Small intestine (tissue), 7 donors: ENCODE results near the gene P4HA3. TPM values are rescaled to one million over a fixed set of nuclear protein-coding genes. Genes with fewer than 3 reads are reported as not detected.
A peak's percentile ranks its signal among the peaks of the same experiment; 100 is the strongest.

ENCODE experiments used
- DNase-seq, 2 donors: peaks; one replicate each; pipeline versions ENCODE4 v3.0.0 to v3.0.0-alpha.2; 2013
- FAIRE-seq: peaks from 2 replicates; lab custom pipeline; 2012; peaks lifted over from hg19 to GRCh38; lab: Jason Lieb, UNC
- H3K27ac ChIP-seq, 3 donors: one replicate each; pipeline ENCODE4 v1.5.1; 2013; ENCODE audit warnings: low read length in 2 of 3, mild to moderate bottlenecking in 2 of 3, control low read depth in 1 of 3, inconsistent platforms in 1 of 3, low read depth in 1 of 3, moderate library complexity in 1 of 3
- H3K27me3 ChIP-seq, 3 donors: one replicate each; pipeline ENCODE4 v1.6.1; 2013; ENCODE audit warnings: low read length in 3 of 3, inconsistent platforms in 1 of 3; ENCODE audit not compliant: control insufficient read depth in 3 of 3, insufficient read depth in 3 of 3
- H3K36me3 ChIP-seq, 3 donors: one replicate each; pipeline ENCODE4 v1.6.1; 2013; ENCODE audit warnings: low read length in 3 of 3, inconsistent platforms in 1 of 3, low read depth in 1 of 3, mild to moderate bottlenecking in 1 of 3, moderate library complexity in 1 of 3; ENCODE audit not compliant: control insufficient read depth in 3 of 3, insufficient read depth in 2 of 3
- H3K4me1 ChIP-seq, 3 donors: one replicate each; pipeline ENCODE4 v1.6.1; 2013; ENCODE audit warnings: low read length in 2 of 3, inconsistent platforms in 1 of 3, low read depth in 1 of 3, mild to moderate bottlenecking in 1 of 3, moderate library complexity in 1 of 3; ENCODE audit not compliant: control insufficient read depth in 3 of 3, insufficient read depth in 2 of 3
- H3K4me3 ChIP-seq, 3 donors: one replicate each; pipeline ENCODE4 v1.5.1; 2013; ENCODE audit warnings: low read length in 3 of 3, control low read depth in 1 of 3, inconsistent platforms in 1 of 3, low read depth in 1 of 3, mild to moderate bottlenecking in 1 of 3, moderate library complexity in 1 of 3
- H3K9me3 ChIP-seq, 2 donors: one replicate each; pipeline ENCODE4 v1.6.1; 2013; ENCODE audit warnings: low read depth in 1 of 2, low read length in 1 of 2; ENCODE audit not compliant: control insufficient read depth in 2 of 2, insufficient read depth in 1 of 2
- WGBS, 3 donors: extraction: QIAGEN DNeasy Blood & Tissue Kit; methylation state at CpG; one replicate each; pipeline ENCODE4 v1.1.7; 2013; 5-methylcytosine and 5-hydroxymethylcytosine counted together
- polyA plus RNA-seq, 4 donors: library from polyadenylated mRNA; stranded (reverse) in 3 of 4; unstranded in 1 of 4; fragments of 200-250 nt in 3 of 4; fragments of 120-200 nt in 1 of 4; gene quantifications; one replicate each; pipeline versions ENCODE4 v1.2.1 to v1.2.3, GENCODE V29; 2013
- donor health status: healthy with polysubstance abuse.
- donor health status: control.
- donor health status: control.
- donor health status: Bipolar disorder and iron deficiency.
- donor health status: healthy.

Gene P4HA3
- polyA plus RNA-seq, 4 donors, result 0.53 to 0.66 TPM; not detected in 2

DNA sequence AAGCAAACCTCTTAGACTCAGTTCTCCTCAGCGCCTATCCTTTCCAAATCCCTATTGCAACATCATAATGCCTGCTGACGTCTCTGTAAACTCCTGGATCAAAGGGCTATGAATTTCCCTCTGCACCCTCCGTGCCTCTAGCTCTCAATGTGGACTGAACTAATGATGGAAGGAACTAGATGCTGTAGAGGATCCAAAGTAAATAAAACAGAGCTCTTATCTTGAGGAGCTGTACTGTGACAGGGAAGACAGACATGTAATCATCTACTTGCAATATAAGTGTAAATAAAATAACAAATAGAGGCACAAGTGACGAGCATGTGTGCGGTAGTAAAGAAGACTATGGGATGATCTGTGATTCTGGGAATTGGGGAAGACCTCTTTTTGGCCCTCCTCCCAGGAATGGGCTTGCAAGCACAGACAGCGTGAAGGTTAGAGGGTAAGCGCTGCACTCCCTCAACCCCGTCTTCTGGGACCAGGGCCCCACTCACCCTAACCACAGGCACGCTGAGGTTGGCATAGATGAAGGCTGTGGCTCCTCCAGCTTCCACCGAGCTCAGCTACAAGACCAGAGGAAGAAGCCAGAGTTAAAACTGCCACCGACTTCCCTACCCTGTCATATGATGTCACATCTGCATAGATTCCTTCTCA, 42.2 kb downstream of the P4HA3 start:
- H3K4me1 ChIP-seq, result no peaks in the 10 kb centered on the region
- FAIRE-seq, result no peak
- WGBS, 3 donors, result 46 to 60% (median 52%) methylated on average over 11 of the region's 11 CpGs

DNA sequence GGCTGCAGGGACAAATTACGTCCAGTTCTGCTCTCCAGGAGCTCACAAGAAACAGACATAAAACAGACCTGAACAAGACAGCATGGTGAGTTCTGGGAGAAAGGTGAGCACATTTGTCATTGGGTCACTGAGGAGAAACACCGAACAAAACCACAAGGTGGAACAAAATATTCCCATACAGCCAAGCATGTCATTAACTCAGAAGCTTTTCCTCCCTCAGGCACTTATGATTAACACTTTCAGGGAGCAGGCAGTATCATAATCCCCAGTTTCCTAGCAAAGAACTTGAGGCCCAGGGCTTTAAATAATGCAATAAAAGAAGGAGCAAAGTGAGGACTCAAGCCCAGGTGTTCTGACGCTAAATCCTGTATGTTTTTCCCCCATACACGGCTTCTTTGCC, 43.0 kb downstream of the P4HA3 start:
- Histone ChIP-seq H3K4me3 (no peak overlapping the region), H3K36me3 (no peaks in the 10 kb centered on the region), H3K9me3 (no peaks in the 10 kb centered on the region), H3K4me1 (no peaks in the 10 kb centered on the region), H3K27ac (no peak overlapping the region), H3K27me3 (no peaks in the 10 kb centered on the region)
- 43 to 63% (median 49%) methylated on average over 4 of the region's 4 CpGs for WGBS, 3 donors
- DNase-seq (peak in 1 of 2 donors; percentile 8), FAIRE-seq (no peak)

More for the DNA sequence above, 42.2 kb downstream of the P4HA3 start:
- Histone ChIP-seq H3K27ac (no peak overlapping the region), H3K36me3 (no peaks in the 10 kb centered on the region), H3K9me3 (no peaks in the 10 kb centered on the region), H3K27me3 (no peaks in the 10 kb centered on the region), H3K4me3 (no peak overlapping the region)
- peak in 1 of 2 donors; percentile 8 for DNase-seq

DNA sequence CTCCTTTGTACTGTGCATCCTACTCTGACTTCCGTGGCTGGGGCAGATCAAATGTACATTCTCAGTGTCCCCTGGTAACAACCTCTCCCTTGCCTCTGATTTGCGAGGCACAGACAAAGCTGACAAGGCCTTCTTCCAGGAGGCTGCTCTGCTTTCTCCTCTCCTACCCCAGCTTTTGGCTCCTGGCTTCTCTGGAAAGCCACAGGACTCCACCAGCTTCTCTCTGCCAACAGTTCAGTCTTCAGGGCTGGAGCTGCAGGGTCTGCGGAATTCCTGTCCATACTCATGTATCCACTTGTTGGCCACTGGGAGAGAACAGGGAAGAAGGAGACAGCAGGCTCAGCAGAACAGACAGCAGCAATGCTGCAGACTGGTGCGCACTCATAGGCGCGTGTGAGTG, 44.4 kb downstream of the P4HA3 start:
- DNase-seq, result no peak
- no peak for FAIRE-seq
- Histone ChIP-seq H3K4me3 (no peak overlapping the region), H3K36me3 (no peaks in the 10 kb centered on the region), H3K27ac (no peak overlapping the region), H3K4me1 (no peaks in the 10 kb centered on the region), H3K27me3 (no peaks in the 10 kb centered on the region), H3K9me3 (no peaks in the 10 kb centered on the region)
- 87 to 93% (median 90%) methylated on average over 6 of the region's 6 CpGs for WGBS, 3 donors

DNA sequence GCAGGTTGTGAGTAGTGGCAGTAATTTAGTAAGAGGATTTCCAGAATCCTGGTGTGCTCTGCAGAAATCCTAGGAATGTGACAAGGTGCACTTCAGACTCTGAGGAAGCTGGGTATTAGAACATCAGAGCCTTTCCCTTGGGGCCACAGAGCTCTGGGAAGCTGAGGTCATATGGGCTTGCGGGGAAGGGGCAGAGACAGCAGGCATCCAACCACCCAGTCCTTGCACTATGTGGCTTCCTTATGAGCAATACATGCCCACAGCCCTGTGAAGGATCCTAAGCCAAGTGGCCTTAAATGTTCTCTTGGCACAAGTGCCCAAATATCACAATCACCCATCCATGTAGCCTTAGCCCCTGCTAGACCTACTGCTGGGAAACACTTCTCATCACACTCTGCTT, 46.2 kb downstream of the P4HA3 start:
- DNase-seq, result no peak
- H3K4me1 ChIP-seq, result no peaks in the 10 kb centered on the region
- no peaks in the 10 kb centered on the region for H3K36me3 ChIP-seq
- no peak for FAIRE-seq
- H3K4me3 ChIP-seq, result no peak overlapping the region
- WGBS, 3 donors, result 92 to 100% (median 95%) methylated on average over 1 of the region's 1 CpG
- no peak overlapping the region for H3K27ac ChIP-seq
- H3K9me3 ChIP-seq, result peaks cover 0 to 4% of the 10 kb centered on the region in 2 donors
- H3K27me3 ChIP-seq, result no peaks in the 10 kb centered on the region

- no peak overlapping the region for H3K27ac ChIP-seq
- no peak for FAIRE-seq
- WGBS, 3 donors, result 86 to 97% (median 93%) methylated on average over 2 of the region's 2 CpGs
These were observed 48.7 kb downstream of the P4HA3 start for GRCh38 chr11:74262725-74263124.

DNA sequence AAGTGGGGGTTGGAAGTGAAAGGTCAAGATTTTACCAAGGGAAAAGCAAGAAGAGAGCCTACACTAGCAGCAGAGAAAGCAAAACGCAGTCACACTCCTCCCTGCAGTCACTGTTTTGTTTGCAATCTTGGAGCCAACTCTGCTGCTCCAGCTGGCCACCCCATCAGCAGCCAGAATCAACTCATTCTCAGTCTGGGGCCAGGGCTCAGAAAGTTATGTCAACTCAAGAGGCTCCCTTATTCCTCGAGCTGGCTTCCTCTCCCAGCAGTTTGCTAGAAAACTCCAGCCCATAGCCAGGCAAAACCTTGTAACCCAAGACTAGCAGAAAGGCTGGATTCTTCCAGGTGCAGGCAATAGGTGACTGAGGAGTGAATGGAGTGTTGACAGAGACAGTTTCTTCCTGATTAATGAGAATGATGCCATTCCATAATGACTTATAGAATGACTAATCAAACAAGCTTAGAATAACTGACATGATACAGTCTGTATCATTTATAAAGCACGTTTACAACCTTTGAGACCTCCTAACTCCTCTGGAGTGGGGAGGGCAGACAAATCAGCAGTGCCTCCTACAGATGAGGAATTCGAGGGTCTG, 53.4 kb downstream of the P4HA3 start:
- Histone ChIP-seq H3K4me1 (no peaks in the 10 kb centered on the region), H3K9me3 (peaks cover 0 to 4% of the 10 kb centered on the region in 2 donors), H3K27me3 (no peaks in the 10 kb centered on the region), H3K36me3 (peaks cover 0 to 18% (median 2%) of the 10 kb centered on the region in 3 donors), H3K27ac (no peak overlapping the region), H3K4me3 (no peak overlapping the region)
- FAIRE-seq (no peak), DNase-seq (peak in 1 of 2 donors; percentile 7)
- 48 to 53% (median 50%) methylated on average over 4 of the region's 4 CpGs for WGBS, 3 donors

More at GRCh38 chr11:74262725-74263124, 48.7 kb downstream of the P4HA3 start:
- Histone ChIP-seq H3K4me1 (no peaks in the 10 kb centered on the region), H3K9me3 (peaks cover 0 to 4% of the 10 kb centered on the region in 2 donors), H3K4me3 (no peak overlapping the region), H3K27me3 (no peaks in the 10 kb centered on the region), H3K36me3 (no peaks in the 10 kb centered on the region)
- DNase-seq, result no peak

- Histone ChIP-seq H3K27me3 (no peaks in the 10 kb centered on the region), H3K36me3 (peaks cover 2 to 27% (median 4%) of the 10 kb centered on the region in 3 donors), H3K9me3 (peaks cover 0 to 4% of the 10 kb centered on the region in 2 donors), H3K4me3 (no peak overlapping the region), H3K4me1 (no peaks in the 10 kb centered on the region), H3K27ac (no peak overlapping the region)
- DNase-seq, result no peak
- WGBS, 3 donors, result 78 to 86% (median 85%) methylated on average over 5 of the region's 5 CpGs
- FAIRE-seq, result no peak
These were observed 54.9 kb downstream of the P4HA3 start for GRCh38 chr11:74256378-74257133.

- DNase-seq (peak; percentile 66 to 73), FAIRE-seq (no peak)
- Histone ChIP-seq H3K9me3 (peaks cover 0 to 1% of the 10 kb centered on the region in 2 donors), H3K27me3 (no peaks in the 10 kb centered on the region), H3K4me3 (no peak overlapping the region), H3K27ac (no peak overlapping the region), H3K4me1 (no peaks in the 10 kb centered on the region), H3K36me3 (peaks cover 4 to 33% (median 6%) of the 10 kb centered on the region in 3 donors)
- WGBS, 3 donors, result 45 to 49% (median 46%) methylated on average over 5 of the region's 5 CpGs
These were observed 55.6 kb downstream of the P4HA3 start for GRCh38 chr11:74255741-74256375.
